Iris pigment epithelial cell (primary cell): ENCODE measurements around the gene HABP2.

Experiments used
- DNase-seq: peaks from one replicate; pipeline ENCODE4 v3.0.0-alpha.2; 2011; ENCODE audit warnings: low read depth

HABP2 gene

GRCh38 chr10:113527211-113527906, 25.5 kb upstream of the HABP2 start:
- DNase-seq, result no peak

- DNase-seq, result no peak
Observed at GRCh38 chr10:113528876-113529275, 24.0 kb upstream of the HABP2 start.

GRCh38 chr10:113529575-113529974, 23.3 kb upstream of the HABP2 start:
- no peak for DNase-seq

GRCh38 chr10:113530476-113530875, 22.4 kb upstream of the HABP2 start:
- no peak for DNase-seq

- no peak for DNase-seq
Observed at GRCh38 chr10:113532724-113533123, 20.1 kb upstream of the HABP2 start.

GRCh38 chr10:113533801-113534200, 19.1 kb upstream of the HABP2 start:
- DNase-seq, result no peak

- DNase-seq, result no peak
Observed at GRCh38 chr10:113534423-113534822, 18.4 kb upstream of the HABP2 start.

GRCh38 chr10:113537672-113538071, 15.2 kb upstream of the HABP2 start:
- no peak for DNase-seq

- no peak for DNase-seq
Observed at GRCh38 chr10:113538151-113538550, 14.7 kb upstream of the HABP2 start.

- peak; percentile 75 for DNase-seq
Observed at GRCh38 chr10:113539789-113540188, 13.1 kb upstream of the HABP2 start.

- DNase-seq, result no peak
Observed at GRCh38 chr10:113540845-113541548, 11.9 kb upstream of the HABP2 start.

GRCh38 chr10:113541549-113541927, 11.3 kb upstream of the HABP2 start:
- no peak for DNase-seq

- no peak for DNase-seq
Observed at GRCh38 chr10:113543107-113543955, 9.5 kb upstream of the HABP2 start.

GRCh38 chr10:113544392-113544791, 8.5 kb upstream of the HABP2 start:
- no peak for DNase-seq

- no peak for DNase-seq
Observed at GRCh38 chr10:113547426-113547825, 5.4 kb upstream of the HABP2 start.

- DNase-seq, result no peak
Observed at GRCh38 chr10:113549856-113550255, 3.0 kb upstream of the HABP2 start.

GRCh38 chr10:113550365-113550764, 2.5 kb upstream of the HABP2 start:
- peak; percentile 75 for DNase-seq

GRCh38 chr10:113552014-113552413, 839 bp upstream of the HABP2 start:
- DNase-seq, result no peak

GRCh38 chr10:113553149-113553548, 296 bp downstream of the HABP2 start:
- DNase-seq, result no peak

- no peak for DNase-seq
Observed at GRCh38 chr10:113554214-113554613, 1.4 kb downstream of the HABP2 start.

GRCh38 chr10:113555245-113555644, 2.4 kb downstream of the HABP2 start:
- no peak for DNase-seq

- DNase-seq, result no peak
Observed at GRCh38 chr10:113555751-113556150, 2.9 kb downstream of the HABP2 start.

- peak; percentile 37 for DNase-seq
Observed at GRCh38 chr10:113557424-113557862, 4.6 kb downstream of the HABP2 start.
